ENCODE data around the gene TFCP2.

Gene TFCP2

DNA sequence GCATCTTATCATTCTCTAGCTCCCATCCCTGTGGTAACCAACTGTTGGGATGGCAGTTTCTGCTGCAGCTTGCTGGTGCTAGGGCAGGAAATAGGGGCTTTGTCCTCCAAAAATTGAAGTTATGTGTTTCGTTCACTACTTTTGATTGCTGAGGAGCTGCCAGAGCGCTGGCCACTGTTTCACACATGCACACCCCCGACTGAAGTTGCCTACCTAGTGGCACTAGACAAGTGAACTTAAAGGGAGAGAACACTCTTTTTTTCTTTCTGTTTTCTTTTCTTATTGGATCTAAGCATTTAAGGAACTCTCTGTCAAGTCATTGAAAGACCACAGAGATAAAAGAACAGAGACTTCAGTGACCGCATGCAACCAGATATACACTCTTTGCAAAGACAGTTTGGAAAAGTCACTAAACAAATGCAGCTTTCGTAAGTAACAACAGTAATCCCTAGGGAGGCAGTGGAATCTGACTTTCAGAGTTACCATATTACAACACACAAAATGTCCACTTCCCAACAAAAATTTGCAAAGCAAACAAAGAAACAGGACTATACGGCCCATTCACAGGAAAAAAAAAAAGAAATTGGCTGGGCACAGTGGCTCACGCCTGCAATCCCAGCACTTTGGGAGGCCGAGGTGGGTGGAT, 12.0 kb downstream of the TFCP2 start:
- H3K4me3 ChIP-seq (ENCODE audit: low read length), result no peak overlapping the region
- H3F3A ChIP-seq (ENCODE audit: insufficient read depth, low read length), result no peaks in the 10 kb centered on the region
- H3K27ac ChIP-seq (ENCODE audit: low read length), result no peak overlapping the region
- no peak overlapping the region for H3K4me2 ChIP-seq (ENCODE audit: low read depth, low read length)
- no peak overlapping the region for H3K9ac ChIP-seq (ENCODE audit: low read length)
- no peaks in the 10 kb centered on the region for H3K36me3 ChIP-seq (replicated peaks; ENCODE audit: insufficient read depth, low read length)
- TF ChIP-seq EZH2phosphoT487 (IDR thresholded peaks at IDR 0.05; ENCODE audit: low read length), result no peak
- TF ChIP-seq EZH2 (optimal IDR thresholded peaks at IDR 0.05; ENCODE audit: low read depth, low read length), result no peak
- TF ChIP-seq, protein P1, sequence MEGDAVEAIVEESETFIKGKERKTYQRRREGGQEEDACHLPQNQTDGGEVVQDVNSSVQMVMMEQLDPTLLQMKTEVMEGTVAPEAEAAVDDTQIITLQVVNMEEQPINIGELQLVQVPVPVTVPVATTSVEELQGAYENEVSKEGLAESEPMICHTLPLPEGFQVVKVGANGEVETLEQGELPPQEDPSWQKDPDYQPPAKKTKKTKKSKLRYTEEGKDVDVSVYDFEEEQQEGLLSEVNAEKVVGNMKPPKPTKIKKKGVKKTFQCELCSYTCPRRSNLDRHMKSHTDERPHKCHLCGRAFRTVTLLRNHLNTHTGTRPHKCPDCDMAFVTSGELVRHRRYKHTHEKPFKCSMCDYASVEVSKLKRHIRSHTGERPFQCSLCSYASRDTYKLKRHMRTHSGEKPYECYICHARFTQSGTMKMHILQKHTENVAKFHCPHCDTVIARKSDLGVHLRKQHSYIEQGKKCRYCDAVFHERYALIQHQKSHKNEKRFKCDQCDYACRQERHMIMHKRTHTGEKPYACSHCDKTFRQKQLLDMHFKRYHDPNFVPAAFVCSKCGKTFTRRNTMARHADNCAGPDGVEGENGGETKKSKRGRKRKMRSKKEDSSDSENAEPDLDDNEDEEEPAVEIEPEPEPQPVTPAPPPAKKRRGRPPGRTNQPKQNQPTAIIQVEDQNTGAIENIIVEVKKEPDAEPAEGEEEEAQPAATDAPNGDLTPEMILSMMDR (IDR thresholded peaks at IDR 0.05; ENCODE audit: low read length), result no peak
- H4K20me1 ChIP-seq (ENCODE audit: insufficient read depth, low read length), result no peaks in the 10 kb centered on the region
- H2AFZ ChIP-seq (ENCODE audit: low read length), result no peak overlapping the region
- H3K9me2 ChIP-seq (replicated peaks; ENCODE audit: insufficient read depth, low read length), result no peaks in the 10 kb centered on the region
- H3K4me1 ChIP-seq (ENCODE audit: low read length), result no peaks in the 10 kb centered on the region
- H3K27me3 ChIP-seq (replicated peaks; ENCODE audit: insufficient read depth, low read length), result no peaks in the 10 kb centered on the region
- no peaks in the 10 kb centered on the region for H3K9me3 ChIP-seq (replicated peaks; ENCODE audit: insufficient read depth, low read length)
- H3K79me2 ChIP-seq (ENCODE audit: low read length), result 0 out of 2 replicates have a peak, but pooled peaks cover 4% of the 10 kb centered on the region
- no peak for DNase-seq

GRCh38 chr12:51156245-51156765, 16.6 kb downstream of the TFCP2 start:
- no peaks in the 10 kb centered on the region for H3K9me2 ChIP-seq (replicated peaks; ENCODE audit: insufficient read depth, low read length)
- H3K4me2 ChIP-seq (ENCODE audit: low read depth, low read length), result no peak overlapping the region
- DNase-seq, result no peak
- H3K4me3 ChIP-seq (ENCODE audit: low read length), result no peak overlapping the region
- H3K27ac ChIP-seq (ENCODE audit: low read length), result no peak overlapping the region
- no peaks in the 10 kb centered on the region for H3K79me2 ChIP-seq (ENCODE audit: low read length)
- no peaks in the 10 kb centered on the region for H3K9me3 ChIP-seq (replicated peaks; ENCODE audit: insufficient read depth, low read length)
- H2AFZ ChIP-seq (ENCODE audit: low read length), result no peak overlapping the region
- H3K36me3 ChIP-seq (replicated peaks; ENCODE audit: insufficient read depth, low read length), result no peaks in the 10 kb centered on the region
- H3F3A ChIP-seq (ENCODE audit: insufficient read depth, low read length), result no peaks in the 10 kb centered on the region
- H3K9ac ChIP-seq (ENCODE audit: low read length), result no peak overlapping the region
- no peak for TF ChIP-seq EZH2phosphoT487 (IDR thresholded peaks at IDR 0.05; ENCODE audit: low read length)
- TF ChIP-seq, protein P1 (IDR thresholded peaks at IDR 0.05; ENCODE audit: low read length), result no peak
- TF ChIP-seq EZH2 (optimal IDR thresholded peaks at IDR 0.05; ENCODE audit: low read depth, low read length), result no peak
- no peaks in the 10 kb centered on the region for H3K4me1 ChIP-seq (ENCODE audit: low read length)
- H4K20me1 ChIP-seq (ENCODE audit: insufficient read depth, low read length), result no peaks in the 10 kb centered on the region
- no peaks in the 10 kb centered on the region for H3K27me3 ChIP-seq (replicated peaks; ENCODE audit: insufficient read depth, low read length)

- Histone ChIP-seq H3K4me2 (ENCODE audit: low read depth, low read length) (no peak overlapping the region), H3K79me2 (ENCODE audit: low read length) (no peaks in the 10 kb centered on the region), H3K4me1 (ENCODE audit: low read length) (no peaks in the 10 kb centered on the region), H3K9me3 (replicated peaks; ENCODE audit: insufficient read depth, low read length) (no peaks in the 10 kb centered on the region), H3K4me3 (ENCODE audit: low read length) (no peak overlapping the region), H3K36me3 (replicated peaks; ENCODE audit: insufficient read depth, low read length) (no peaks in the 10 kb centered on the region), H3K9ac (ENCODE audit: low read length) (no peak overlapping the region), H3K27me3 (replicated peaks; ENCODE audit: insufficient read depth, low read length) (no peaks in the 10 kb centered on the region), H3K9me2 (replicated peaks; ENCODE audit: insufficient read depth, low read length) (no peaks in the 10 kb centered on the region), H2AFZ (ENCODE audit: low read length) (no peak overlapping the region), H4K20me1 (ENCODE audit: insufficient read depth, low read length) (no peaks in the 10 kb centered on the region), H3F3A (ENCODE audit: insufficient read depth, low read length) (no peaks in the 10 kb centered on the region), H3K27ac (ENCODE audit: low read length) (no peak overlapping the region)
- DNase-seq, result no peak
- TF ChIP-seq, protein P1 (IDR thresholded peaks at IDR 0.05; ENCODE audit: low read length), result no peak
- TF ChIP-seq EZH2phosphoT487 (IDR thresholded peaks at IDR 0.05; ENCODE audit: low read length) (no peak), EZH2 (optimal IDR thresholded peaks at IDR 0.05; ENCODE audit: low read depth, low read length) (no peak)
These were observed 20.0 kb downstream of the TFCP2 start for GRCh38 chr12:51152953-51153352.

Measured in MM.1S (cell line).